HG02981 (cell line): ENCODE results near the gene GPC3.

Source experiments
- ATAC-seq: cut with Tn5 transposase; IDR thresholded peaks from one replicate; pipeline ENCODE4 v1.9.1; 2021; ENCODE audit warnings: mild to moderate bottlenecking, moderate library complexity; ENCODE audit not compliant: unreplicated experiment

Gene GPC3

DNA sequence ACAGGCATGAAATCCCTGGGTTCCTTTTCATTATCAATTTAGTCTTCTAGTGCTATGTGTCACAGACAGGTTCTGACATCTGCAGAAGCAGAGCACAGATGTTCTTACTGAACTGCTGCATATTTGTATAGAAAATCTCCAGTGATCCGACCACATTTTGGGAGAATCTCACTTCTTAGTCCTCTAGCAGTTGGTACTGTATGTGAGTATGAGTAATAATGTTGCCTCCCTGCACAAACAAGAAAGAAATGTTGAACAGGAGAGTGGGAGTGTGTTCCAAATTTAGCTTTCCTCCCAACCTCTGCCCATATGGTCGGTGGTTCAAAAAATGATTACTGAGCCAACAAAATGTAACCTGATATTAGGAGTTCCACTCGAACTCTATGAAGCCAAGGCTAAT, 404.8 kb downstream of the GPC3 start:
- no peak for ATAC-seq

DNA sequence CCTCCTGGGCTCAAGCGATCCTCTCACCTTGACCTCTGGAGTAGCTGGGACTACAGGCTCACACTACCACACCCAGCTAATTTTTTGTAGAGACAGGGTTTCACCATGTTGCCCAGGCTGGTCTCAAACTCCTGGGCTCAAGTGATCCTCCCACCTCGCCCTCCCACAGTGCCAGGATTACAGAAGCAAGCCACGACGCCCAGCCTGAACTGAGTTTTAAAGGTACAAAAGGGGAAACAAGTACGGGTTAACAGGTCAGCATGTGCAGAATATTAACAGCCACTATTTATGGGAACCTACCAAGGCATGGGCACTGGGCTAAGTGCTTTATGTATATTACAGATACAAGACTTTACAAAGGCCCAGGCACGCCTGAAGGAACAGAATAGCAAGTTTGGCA, 405.8 kb downstream of the GPC3 start:
- no peak for ATAC-seq

DNA sequence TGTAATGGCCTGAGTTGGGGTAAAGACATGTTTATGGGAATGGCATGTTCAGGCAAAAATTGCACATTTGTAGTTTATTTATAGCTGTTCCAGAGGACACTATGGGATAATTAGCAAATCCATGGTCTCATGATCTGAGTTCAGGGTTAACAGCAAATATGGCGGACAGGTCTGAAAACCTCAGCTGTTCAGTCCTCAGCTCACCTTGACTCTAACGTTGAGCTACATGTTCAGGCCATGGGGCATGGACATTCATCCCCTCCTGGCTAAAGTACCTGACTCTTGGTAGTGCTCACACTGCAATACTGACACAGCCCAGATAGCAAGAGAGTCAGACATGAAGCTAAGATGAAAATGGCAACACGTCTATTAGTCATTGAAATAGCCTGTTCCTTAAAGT, 408.5 kb downstream of the GPC3 start:
- no peak for ATAC-seq

DNA sequence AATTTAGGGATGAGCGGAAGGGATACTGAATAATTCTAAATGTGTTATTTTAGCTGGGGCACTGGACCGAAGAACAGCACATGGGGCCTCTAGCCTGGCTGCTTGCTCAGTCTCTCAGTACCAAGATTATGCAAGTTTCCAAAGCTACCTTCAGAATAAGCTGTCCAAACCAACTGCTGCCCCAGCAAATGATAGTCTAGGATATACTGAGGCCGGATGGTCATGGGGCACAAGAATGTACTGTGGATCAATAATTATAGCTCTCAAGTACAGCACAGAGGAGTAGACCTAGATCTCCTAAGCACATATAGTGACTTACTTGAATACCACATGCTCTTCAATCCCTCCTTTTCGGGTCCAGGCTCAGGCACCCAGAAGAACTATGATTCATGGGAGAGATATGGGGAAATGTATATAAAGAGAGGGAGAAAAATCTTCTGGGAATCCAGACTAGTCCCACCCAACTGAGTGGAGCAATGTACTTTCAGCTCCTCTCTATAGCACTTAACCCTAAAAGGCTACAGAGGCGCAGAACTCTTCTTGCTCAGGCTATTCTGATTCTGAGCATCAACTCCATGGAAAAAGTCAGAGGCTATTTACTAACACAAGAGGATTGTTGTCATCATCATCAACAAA, 409.8 kb downstream of the GPC3 start:
- ATAC-seq: no peak

DNA sequence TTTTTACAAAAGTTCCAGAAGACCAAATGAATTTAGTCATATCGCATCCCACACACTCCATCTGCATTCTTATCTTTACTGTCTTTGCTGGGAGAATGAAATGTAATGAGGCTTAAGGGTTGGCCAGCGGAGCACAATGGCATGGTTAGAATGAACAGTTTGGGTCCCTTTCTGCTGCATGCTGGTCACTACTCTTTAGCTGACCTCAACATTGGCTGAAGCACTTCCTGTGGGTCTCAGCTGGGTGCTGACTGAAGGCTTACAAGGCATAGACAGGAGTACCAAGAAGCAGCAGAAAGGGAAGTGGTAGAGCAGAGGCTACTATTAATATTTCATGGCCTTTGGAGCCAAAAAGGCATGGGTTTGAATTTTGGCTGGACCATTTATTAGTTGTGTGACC, 410.7 kb downstream of the GPC3 start:
- no peak for ATAC-seq

DNA sequence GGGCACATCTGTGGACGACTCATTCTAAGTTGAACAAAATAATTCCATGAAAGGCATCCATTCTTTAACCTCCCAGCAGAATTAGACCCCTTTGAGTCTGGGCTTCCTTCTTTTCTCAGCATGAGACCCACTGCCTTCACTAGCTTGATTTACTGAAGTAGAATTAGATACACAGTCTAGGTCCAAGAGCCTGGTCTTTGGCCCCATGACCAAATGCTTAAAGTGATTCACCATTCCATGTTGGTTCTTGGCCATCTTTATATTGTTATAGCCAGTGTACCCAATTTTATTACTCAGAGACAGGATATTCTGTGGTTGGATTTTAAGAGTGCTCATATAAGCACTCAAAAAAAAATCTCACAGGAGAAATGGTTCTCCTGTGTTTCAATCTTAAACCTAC, 414.8 kb downstream of the GPC3 start:
- ATAC-seq: no peak

DNA sequence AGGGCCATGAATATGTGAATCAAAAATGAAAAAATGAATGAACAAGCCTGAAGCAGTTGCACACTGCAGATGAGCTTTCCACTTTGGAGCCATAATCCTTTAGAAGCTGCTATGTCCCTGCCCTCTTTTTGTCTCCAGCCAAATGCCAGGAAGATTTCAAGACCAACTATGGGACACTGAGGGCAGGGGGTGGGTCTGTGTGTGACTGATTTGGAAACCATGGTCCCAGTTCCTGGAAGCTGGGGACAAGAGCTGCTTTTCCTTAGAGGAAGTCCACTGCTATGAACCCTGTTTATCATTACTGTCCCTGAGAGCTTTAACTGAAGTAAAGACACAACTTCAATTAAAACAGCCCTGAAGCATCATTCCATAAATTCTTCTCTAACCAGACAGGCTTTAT, 416.2 kb downstream of the GPC3 start:
- ATAC-seq: no peak

DNA sequence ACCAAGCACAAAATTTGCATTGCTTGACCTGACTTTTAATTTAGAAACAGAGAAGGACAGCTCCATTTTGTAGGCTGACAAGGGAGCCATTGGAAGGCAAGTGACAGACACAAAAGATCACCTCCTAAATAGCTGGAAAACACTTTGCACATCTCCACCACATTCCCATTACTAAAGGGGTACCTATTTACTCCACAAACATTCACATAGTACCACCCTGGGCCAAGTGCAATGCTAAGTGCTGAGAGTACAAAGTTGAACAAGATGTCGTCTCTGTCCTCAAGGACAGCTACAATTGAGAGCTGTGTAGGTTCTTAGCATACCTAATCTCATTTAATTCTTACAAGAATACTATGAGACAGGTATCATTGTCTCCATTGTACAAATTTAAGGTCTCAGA, 417.3 kb downstream of the GPC3 start:
- ATAC-seq: no peak

DNA sequence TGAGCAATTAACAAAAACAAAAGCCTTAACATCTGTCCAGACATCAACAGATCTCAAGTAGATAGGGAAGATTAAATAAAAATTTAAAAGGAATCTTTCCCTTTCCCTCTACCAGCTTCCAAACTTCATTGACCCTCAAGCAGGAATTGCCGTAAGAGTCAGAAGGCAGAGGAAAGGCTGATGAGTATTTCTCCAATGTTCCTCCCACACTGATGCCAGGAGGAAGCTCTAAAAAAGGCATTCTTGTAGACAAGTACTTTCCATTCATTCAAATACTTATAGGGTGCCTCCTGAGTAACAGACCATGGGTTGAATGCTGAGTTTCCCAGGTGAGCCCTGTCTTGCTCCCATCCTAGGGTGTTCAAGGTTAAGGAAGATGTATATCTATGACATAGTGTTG, 418.5 kb downstream of the GPC3 start:
- ATAC-seq: no peak

DNA sequence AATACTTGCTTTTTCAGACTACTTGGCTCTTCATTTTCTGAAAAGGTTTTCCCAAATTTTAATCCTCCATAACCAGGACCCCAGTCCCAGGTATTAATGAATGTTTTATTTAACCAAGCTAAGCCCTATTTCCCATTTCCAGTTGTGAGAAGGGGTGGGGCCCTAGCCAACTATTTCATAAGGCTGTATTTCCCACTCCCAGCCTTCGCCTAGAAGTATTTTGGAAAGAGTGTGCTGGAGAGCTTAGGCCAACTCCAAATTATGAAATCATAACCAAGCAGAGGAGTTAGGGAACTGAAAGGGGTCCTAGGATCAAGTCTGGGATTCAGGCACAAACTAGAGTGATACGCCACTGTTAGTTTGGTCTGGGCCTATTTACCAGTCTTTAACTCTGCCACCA, 421.7 kb downstream of the GPC3 start:
- ATAC-seq: no peak

DNA sequence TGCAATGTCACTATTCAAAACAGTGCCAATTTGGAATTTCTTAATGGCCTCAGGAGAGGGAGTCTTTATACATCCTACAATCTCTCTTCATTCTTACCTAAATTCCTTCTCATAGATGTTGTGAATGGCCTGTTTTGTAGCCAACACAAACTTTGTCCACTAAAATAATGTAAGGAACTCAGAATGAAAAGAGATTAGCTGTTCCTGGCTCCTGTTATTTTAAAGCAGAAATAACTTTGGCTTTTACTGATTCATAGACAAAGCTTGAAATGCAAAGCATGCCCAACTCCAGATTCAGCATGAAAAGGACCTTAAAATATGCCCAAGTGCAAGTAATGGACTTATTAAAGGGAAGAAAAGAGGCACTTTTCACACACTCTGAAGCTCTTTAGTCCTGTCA, 424.1 kb downstream of the GPC3 start:
- no peak for ATAC-seq

DNA sequence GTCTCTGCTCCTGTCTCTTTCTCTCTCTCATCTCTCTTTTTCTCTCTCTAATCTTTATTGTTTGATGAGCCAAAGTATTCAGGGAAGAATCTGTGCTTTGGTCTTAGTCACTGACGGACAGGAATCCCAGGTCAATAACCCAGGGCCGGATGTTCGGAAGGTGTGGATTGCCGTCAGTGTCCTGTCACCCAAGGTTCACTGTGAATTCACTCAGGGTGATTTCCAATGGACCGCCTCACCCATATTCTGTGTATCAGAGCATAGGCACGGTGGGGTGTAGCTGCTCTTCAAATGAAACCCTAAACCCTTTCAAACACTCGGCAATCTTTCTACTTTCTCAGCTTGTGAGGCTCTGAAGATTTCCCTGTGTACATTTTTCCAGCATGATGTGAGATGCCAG, 425.5 kb downstream of the GPC3 start:
- no peak for ATAC-seq

DNA sequence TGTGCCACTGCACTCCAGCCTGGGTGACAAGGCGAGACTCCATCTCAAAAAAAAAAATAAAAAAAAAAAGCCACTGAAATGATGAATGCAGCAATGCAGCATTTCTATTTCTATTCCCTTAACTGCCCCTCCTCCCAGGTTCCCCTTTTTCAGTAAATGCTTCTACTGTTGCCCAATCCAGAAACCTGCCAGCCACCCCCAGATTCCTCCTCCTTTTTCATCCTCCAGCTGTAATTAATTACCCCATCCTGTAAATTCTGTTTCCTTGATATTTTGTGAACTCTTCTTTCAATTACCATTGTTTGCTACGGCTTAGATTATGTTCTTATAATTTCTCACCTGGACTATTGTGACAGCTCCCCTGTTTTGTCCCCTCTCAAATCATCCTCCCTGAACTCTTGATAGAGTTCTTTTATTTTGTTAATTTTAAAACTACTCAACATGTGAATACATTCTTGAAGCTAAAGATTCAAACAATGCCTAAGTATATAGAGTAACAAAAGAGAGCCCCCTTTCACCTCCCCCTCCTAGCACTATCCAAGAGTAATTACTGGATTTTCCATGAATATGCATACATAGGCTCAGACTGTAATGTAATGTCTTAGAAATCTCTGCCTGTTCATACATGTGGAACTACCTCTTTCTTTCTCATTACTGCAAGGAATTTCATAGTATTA, 429.5 kb downstream of the GPC3 start:
- no peak for ATAC-seq

DNA sequence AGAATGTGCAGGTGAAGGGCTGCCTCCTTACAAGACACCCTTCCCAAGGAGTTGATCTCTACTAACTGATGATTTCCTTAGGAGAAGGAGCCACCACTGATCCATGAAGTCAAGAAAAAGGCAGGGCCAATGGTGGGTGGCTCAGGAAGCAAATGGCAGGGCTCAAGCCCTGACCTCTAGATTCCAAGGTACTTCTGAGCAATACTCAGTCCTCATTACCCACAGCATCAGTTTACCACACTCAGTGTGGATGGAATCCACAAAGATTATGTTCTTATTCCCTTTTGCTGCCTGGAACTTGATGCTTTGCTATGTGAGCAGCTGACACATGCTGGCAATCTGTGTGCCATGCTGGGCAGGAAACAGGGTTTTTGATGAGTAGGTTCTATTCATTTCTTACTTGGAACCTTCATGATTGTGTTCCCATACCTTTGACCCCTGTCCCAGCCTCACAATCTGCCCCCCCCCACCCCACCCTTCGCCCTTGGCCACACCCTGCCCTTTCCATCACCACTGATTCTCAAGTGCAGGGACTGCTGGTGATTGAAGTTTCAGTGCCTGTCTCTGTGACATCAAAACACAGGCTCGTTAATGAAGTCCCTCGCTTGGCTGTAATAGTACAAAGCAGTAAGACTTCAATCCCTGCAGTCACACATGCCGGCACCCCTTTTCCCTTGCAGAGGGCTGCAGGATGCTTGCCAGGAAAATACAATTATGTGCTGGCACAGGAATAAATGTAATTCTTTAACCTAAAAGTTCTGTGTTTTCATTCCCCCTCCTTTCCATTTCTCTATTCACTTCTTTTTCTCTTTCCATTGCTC, 434.5 kb downstream of the GPC3 start:
- no peak for ATAC-seq

DNA sequence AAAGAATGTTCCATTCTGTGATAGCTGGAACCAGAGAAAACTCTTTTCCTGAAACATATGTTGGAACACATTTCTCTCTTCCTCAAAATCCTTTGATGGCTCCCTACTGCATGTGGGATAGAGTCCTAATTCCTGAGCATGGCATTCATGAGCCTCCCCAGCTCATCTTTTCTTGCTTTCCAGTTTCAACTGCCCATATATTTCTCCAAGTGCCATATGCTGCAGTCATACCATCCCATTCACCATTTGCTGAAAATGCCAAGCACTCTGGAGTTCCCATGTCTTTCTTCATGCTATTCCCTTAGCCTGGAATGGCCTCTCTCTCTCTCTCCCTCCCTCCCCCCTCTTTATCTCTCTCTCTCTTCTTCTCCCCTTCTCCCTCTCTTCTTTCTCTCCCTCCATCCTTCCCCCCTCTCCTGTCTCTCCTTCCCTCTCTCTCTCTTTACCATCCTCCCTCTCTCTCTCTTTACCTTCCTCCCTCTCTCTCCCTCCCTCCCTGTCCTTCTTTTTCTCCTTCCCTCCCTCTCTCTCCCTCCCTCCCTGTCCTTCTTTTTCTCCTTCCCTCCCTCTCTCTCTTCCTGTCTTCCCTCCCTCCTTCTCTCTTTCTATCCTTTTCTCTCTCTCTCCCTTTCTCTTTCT, 436.0 kb downstream of the GPC3 start:
- ATAC-seq: no peak

DNA sequence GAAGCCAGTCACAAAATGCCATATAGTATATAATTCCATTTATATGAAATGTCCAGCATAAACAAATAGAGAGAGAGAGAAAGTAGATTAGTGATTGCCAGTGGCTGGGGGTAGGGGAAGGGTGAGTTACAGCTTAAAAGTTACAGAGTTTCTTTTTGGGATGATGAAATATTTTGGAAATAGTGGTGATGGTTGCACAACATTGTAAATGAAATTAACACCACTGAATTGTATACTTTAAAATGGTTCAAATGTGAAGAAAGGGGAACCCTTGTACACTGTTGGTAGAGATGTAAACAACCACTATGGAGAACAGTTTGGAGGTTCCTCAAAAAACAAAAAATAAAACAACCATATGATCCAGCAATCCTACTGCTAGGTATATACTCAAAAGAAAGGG, 439.0 kb downstream of the GPC3 start:
- no peak for ATAC-seq

DNA sequence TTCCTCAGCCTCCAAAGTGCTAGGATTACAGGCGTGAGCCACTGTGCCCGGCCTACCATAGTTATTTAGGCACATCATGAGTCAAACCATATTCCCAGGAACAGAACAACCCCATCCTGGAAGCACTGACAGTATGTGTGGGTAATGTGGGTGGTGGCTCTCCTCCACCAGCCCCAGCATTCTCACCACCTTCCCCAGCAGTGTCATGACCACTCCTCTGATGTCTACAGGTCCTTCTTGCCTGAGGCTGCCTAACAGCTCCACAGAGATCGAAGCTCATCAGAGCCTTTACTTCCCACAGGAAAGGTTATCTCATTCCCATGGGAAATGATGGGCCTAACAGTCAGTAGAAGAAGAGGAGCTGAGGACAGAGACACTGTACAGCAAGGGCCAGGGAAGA, 440.6 kb downstream of the GPC3 start:
- ATAC-seq: no peak

DNA sequence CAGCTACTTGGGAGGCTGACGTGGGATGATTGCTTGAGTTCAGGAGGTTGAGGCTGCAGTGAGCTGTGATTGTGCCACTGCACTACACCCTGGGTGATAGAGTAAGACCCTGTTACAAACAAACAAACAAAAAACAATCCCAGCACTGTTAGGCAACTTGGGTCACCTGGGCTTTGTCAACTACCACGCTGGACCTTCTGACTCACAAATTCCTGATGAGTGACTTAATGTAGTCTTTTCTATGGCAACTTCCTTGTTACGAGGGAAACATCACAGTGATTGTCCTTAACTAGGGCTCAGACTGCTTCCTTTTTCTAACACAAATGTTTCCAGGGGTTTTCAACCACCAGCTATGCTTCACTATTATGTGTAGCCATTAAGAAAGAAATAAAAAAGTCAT, 441.3 kb downstream of the GPC3 start:
- no peak for ATAC-seq

DNA sequence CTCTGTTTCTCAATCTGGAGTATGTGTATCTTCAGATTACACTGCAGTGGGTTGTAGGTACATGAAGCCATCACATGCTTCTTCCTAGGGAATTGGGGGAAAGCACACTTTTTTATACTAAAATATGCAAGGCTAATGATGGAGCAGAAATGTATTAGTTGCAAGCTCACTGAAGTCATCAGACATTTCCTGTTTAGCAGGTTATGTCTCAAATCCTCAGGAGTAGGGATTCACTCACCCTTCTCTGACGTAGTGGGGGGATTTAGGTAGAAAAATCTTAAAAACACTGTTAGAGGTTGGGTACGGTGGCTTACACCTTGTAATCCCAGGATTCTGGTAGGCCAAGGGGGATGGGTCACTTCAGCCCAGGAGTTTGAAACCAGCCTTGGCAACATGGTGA, 441.7 kb downstream of the GPC3 start:
- ATAC-seq: no peak

DNA sequence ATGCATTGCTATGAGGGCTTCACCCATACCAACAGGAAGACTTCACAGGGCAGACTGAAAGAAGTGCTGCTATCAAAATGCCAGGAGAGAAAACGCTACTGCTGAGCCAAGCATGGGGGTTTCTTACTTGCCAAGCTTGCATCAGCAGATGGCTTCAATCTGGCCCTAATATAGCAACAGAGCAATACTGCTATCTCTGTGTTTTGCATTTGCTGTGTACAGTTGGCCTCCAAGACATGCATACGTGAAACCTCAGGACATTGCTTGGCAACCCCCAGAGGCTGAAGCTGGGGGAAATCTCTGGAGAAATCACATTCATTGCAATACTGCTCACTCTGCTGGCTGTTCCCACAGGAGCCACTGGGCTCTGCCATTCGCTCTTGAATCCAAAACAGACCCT, 442.9 kb downstream of the GPC3 start:
- ATAC-seq: no peak

DNA sequence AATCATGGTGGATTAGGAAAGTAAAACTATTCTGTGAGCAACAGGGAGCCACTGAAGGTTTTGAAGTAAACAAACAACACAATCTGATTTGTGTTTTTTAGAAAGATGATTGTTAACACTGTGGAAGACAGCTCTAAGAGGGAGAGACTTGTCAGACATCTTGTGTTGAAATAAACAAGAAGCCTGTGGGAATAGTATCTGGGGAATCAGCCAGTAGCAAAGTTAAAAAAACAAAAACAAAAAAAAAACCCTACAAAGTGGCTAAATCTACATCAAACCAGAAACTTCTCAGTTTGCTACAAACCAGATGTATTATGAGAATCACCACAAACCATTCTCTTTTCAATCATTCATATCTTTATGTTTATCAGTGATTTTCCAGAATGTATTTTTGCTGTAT, 444.4 kb downstream of the GPC3 start:
- ATAC-seq: no peak

DNA sequence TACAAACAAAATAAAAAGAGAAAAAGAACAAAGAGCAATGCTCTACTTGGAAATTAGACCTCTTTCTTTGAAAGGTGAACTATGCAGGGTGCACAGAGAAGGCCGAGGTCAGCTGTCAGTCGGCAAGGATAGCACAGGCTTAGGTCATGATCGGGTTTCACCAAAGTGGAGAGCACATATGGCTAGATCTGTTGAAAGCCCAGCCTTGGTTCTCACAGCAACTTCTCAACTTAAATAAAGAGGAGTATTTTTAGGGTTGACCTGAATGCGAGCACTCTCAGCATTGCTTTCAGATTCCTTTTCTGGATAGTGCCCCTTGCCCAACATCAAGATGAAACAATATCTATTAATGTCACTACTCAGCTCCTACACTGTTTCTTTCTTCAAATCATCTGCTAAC, 447.2 kb downstream of the GPC3 start:
- ATAC-seq: no peak
